Measurements from ENCODE around the gene ACTA2. TPM values are rescaled to one million over a fixed set of nuclear protein-coding genes. Genes with fewer than 3 reads are reported as not detected.

ACTA2 gene
- total RNA-seq, 1 experiment from 2014 or later, result not detected

DNA sequence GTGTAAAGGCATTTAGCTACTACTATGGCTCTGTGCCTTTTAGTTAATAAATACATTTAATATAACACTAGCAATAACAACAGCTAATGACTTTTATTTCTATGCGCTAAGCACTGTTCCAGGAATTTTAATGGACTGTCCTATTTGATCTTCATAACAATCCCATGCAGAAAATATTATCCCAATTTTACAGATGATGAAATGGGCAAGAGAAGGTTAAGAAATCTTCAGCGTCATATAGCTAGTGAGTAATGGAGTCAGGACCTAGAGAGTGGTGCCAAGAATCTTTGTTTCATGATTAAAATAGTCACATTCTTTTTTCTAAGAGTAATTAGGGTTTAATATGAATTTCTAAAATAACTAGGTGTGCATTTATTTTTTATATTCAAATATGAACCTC, 32.4 kb downstream of the ACTA2 start:
- ChIA-PET CTCF (no interaction called here), POLR2A (ENCODE audit: unreplicated experiment) (no interaction called here)
- Histone ChIP-seq H3K4me3 (ENCODE audit: low read length) (no peak overlapping the region), H3F3A (ENCODE audit: low read length, unreplicated experiment) (no peaks in the 10 kb centered on the region), H3K27ac (ENCODE audit: low read length) (no peak overlapping the region), H3K9me2 (replicated peaks; ENCODE audit: low read length) (no peaks in the 10 kb centered on the region), H3K36me3 (ENCODE audit: low read depth, low read length) (no peaks in the 10 kb centered on the region), H2AFZ (ENCODE audit: low read length) (no peak overlapping the region), H4K20me1 (ENCODE audit: low read length) (no peaks in the 10 kb centered on the region), H3K9ac (ENCODE audit: low read length) (no peak overlapping the region), H3K27me3 (ENCODE audit: low read length) (no peaks in the 10 kb centered on the region), H3K79me2 (ENCODE audit: low read length) (no peaks in the 10 kb centered on the region), H3K9me3 (ENCODE audit: low read length) (no peaks in the 10 kb centered on the region), H3K4me2 (ENCODE audit: low read length) (no peak overlapping the region), H3K4me1 (ENCODE audit: insufficient read depth, low read length) (no peaks in the 10 kb centered on the region)
- intact Hi-C loops (cut with micrococcal nuclease), result no loop called here
- ATAC-seq (no peak), DNase-seq (no peak)
- TF ChIP-seq, protein P1, sequence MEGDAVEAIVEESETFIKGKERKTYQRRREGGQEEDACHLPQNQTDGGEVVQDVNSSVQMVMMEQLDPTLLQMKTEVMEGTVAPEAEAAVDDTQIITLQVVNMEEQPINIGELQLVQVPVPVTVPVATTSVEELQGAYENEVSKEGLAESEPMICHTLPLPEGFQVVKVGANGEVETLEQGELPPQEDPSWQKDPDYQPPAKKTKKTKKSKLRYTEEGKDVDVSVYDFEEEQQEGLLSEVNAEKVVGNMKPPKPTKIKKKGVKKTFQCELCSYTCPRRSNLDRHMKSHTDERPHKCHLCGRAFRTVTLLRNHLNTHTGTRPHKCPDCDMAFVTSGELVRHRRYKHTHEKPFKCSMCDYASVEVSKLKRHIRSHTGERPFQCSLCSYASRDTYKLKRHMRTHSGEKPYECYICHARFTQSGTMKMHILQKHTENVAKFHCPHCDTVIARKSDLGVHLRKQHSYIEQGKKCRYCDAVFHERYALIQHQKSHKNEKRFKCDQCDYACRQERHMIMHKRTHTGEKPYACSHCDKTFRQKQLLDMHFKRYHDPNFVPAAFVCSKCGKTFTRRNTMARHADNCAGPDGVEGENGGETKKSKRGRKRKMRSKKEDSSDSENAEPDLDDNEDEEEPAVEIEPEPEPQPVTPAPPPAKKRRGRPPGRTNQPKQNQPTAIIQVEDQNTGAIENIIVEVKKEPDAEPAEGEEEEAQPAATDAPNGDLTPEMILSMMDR (conservative IDR thresholded peaks at IDR 0.05; ENCODE audit: low read depth, low read length), result no peak
- TF ChIP-seq EZH2 (IDR thresholded peaks at IDR 0.05; ENCODE audit: low read length, unreplicated experiment), result no peak
- no peak for TF ChIP-seq EZH2phosphoT487 (IDR thresholded peaks at IDR 0.05; ENCODE audit: borderline replicate concordance, low read length)
- no TSS peak for BruUV-seq (replicated peaks)

DNA sequence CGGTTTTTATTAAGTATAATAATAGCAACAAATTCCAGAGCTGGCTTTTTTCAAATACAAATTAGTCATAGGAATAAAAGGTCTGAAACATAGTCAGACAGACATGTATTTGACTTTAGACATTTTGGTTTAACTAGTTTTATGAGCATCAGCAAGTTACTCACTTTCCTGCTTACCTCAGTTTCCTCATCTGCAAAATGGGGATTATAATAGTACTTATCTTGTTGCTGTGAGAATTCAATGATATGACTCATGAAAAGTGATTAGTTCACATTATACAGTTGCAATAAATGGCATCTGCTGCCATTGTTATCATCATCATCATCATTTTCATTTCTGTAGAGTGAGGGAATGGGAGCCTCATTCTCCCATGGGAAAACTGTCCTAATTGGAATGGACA, 33.5 kb downstream of the ACTA2 start:
- BruUV-seq (replicated peaks), result no TSS peak
- Histone ChIP-seq H3K27me3 (ENCODE audit: low read length) (no peaks in the 10 kb centered on the region), H3F3A (ENCODE audit: low read length, unreplicated experiment) (no peaks in the 10 kb centered on the region), H3K4me2 (ENCODE audit: low read length) (no peak overlapping the region), H3K27ac (ENCODE audit: low read length) (no peak overlapping the region), H3K4me3 (ENCODE audit: low read length) (no peak overlapping the region), H2AFZ (ENCODE audit: low read length) (no peak overlapping the region), H3K36me3 (ENCODE audit: low read depth, low read length) (no peaks in the 10 kb centered on the region), H3K4me1 (ENCODE audit: insufficient read depth, low read length) (no peaks in the 10 kb centered on the region), H3K9me3 (ENCODE audit: low read length) (no peaks in the 10 kb centered on the region), H3K9ac (ENCODE audit: low read length) (no peak overlapping the region), H3K9me2 (replicated peaks; ENCODE audit: low read length) (no peaks in the 10 kb centered on the region), H4K20me1 (ENCODE audit: low read length) (no peaks in the 10 kb centered on the region), H3K79me2 (ENCODE audit: low read length) (no peaks in the 10 kb centered on the region)
- CTCF ChIA-PET, result no interaction called here
- TF ChIP-seq, protein P1 (conservative IDR thresholded peaks at IDR 0.05; ENCODE audit: low read depth, low read length), result no peak
- TF ChIP-seq EZH2phosphoT487 (IDR thresholded peaks at IDR 0.05; ENCODE audit: borderline replicate concordance, low read length) (no peak), EZH2 (IDR thresholded peaks at IDR 0.05; ENCODE audit: low read length, unreplicated experiment) (no peak)
- POLR2A ChIA-PET (ENCODE audit: unreplicated experiment), result no interaction called here
- ATAC-seq (no peak), DNase-seq (no peak)
- intact Hi-C loops (cut with micrococcal nuclease), result no loop called here

DNA sequence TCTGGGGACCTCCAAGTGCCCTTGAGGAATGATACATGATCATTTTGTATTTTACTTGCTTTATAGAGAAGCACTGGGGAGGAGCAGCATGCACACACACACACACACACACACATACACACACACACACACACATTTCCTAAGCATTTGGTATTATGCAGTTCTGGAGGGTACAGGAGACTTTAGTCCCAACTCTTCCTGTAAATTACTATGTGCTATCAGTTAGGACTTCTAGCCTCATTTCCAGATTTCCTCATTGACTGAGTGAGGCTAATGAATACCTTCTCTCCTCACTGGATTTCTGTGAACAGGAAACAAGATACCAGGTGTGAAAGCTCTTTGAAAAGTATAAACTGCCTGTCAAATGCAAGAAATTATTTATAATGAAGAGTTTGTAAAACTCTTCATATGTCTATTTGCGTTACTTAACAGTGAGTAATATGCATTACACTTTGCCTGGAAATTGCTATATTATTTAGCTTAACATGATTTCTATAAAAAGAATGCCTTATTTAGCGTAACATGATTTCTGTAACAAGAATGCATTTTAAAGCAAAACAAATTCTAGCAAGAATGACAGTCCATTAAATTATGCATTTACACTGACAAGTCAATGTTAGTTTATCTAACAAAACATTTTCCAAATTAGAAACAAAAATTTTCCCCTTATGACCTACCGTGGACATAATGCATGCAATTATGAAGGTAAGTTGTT, 34.2 kb downstream of the ACTA2 start:
- no peak overlapping the region for H3K4me3 ChIP-seq (ENCODE audit: low read length)
- TF ChIP-seq EZH2 (IDR thresholded peaks at IDR 0.05; ENCODE audit: low read length, unreplicated experiment) (no peak), EZH2phosphoT487 (IDR thresholded peaks at IDR 0.05; ENCODE audit: borderline replicate concordance, low read length) (no peak)
- TF ChIP-seq, protein P1 (conservative IDR thresholded peaks at IDR 0.05; ENCODE audit: low read depth, low read length), result no peak
- DNase-seq, result no peak
- no peak overlapping the region for H3K27ac ChIP-seq (ENCODE audit: low read length)
- no peaks in the 10 kb centered on the region for H3F3A ChIP-seq (ENCODE audit: low read length, unreplicated experiment)
- no peaks in the 10 kb centered on the region for H3K9me2 ChIP-seq (replicated peaks; ENCODE audit: low read length)
- H2AFZ ChIP-seq (ENCODE audit: low read length), result no peak overlapping the region
- no peaks in the 10 kb centered on the region for H3K9me3 ChIP-seq (ENCODE audit: low read length)
- no peaks in the 10 kb centered on the region for H3K4me1 ChIP-seq (ENCODE audit: insufficient read depth, low read length)
- H3K36me3 ChIP-seq (ENCODE audit: low read depth, low read length), result no peaks in the 10 kb centered on the region
- CTCF ChIA-PET, result no interaction called here
- no peak overlapping the region for H3K9ac ChIP-seq (ENCODE audit: low read length)
- POLR2A ChIA-PET (ENCODE audit: unreplicated experiment), result no interaction called here
- no peaks in the 10 kb centered on the region for H3K79me2 ChIP-seq (ENCODE audit: low read length)
- no peaks in the 10 kb centered on the region for H3K27me3 ChIP-seq (ENCODE audit: low read length)
- BruUV-seq (replicated peaks), result no TSS peak
- intact Hi-C loops (cut with micrococcal nuclease), result no loop called here
- no peaks in the 10 kb centered on the region for H4K20me1 ChIP-seq (ENCODE audit: low read length)
- ATAC-seq, result no peak
- H3K4me2 ChIP-seq (ENCODE audit: low read length), result no peak overlapping the region
